ENCODE measurements around the gene INPP5B.

GRCh38 chr1:37974567-37974966 is 27.7 kb upstream of the INPP5B start:
- TF ChIP-seq CTCF (IDR thresholded peaks at IDR 0.05) (no peak), POLR2A (IDR thresholded peaks at IDR 0.05) (no peak)

All from heart left ventricle (tissue), 13 donors.